KMS-11 (cell line): ENCODE measurements around the gene TFE3.

ENCODE experiments used
- H2AFZ ChIP-seq: fragments of 200-600 bp; sonication (generic); 2 replicates; pipeline ENCODE4 v1.6.1; 2016; ENCODE audit warnings: antibody characterized with exemption, mixed run types, low read depth
- H3K27ac ChIP-seq: fragments of 200-600 bp; sonication (generic); 2 replicates; pipeline ENCODE4 v1.6.1; 2016; ENCODE audit warnings: mild to moderate bottlenecking, mixed run types
- H3K27me3 ChIP-seq: fragments of 200-600 bp; sonication (generic); 2 replicates; pipeline ENCODE4 v1.6.1; 2017; ENCODE audit warnings: mild to moderate bottlenecking, low read depth, mixed run types, moderate library complexity; ENCODE audit not compliant: insufficient read depth
- H3K36me3 ChIP-seq: fragments of 200-600 bp; sonication (generic); 2 replicates; pipeline ENCODE4 v1.6.1; 2017; ENCODE audit warnings: mild to moderate bottlenecking, mixed run types; ENCODE audit not compliant: insufficient read depth
- H3K4me1 ChIP-seq: fragments of 200-600 bp; sonication (generic); 2 replicates; pipeline ENCODE4 v1.6.1; 2016; ENCODE audit warnings: mild to moderate bottlenecking, low read depth, mixed run types; ENCODE audit not compliant: poor library complexity, severe bottlenecking
- H3K4me2 ChIP-seq: fragments of 200-600 bp; sonication (generic); 2 replicates; pipeline ENCODE4 v1.7.0; 2016; ENCODE audit warnings: mild to moderate bottlenecking, mixed run types
- H3K4me3 ChIP-seq: fragments of 200-600 bp; sonication (generic); IDR thresholded peaks from 2 replicates; pipeline ENCODE4 v1.6.1; 2017; ENCODE audit warnings: low read depth, low read length, mixed read lengths; ENCODE audit not compliant: insufficient read depth
- H3K79me2 ChIP-seq: fragments of 200-600 bp; sonication (generic); 2 replicates; pipeline ENCODE4 v1.6.1; 2016; ENCODE audit warnings: low read depth, mixed run types; ENCODE audit not compliant: insufficient read depth
- H3K9ac ChIP-seq: fragments of 200-600 bp; sonication (generic); 2 replicates; pipeline ENCODE4 v1.6.1; 2016; ENCODE audit warnings: mild to moderate bottlenecking, mixed run types
- H4K20me1 ChIP-seq: fragments of 200-600 bp; sonication (generic); 2 replicates; pipeline ENCODE4 v1.6.1; 2016; ENCODE audit warnings: mild to moderate bottlenecking, mixed run types; ENCODE audit not compliant: insufficient read depth
- CTCF ChIP-seq: fragments of 200-600 bp; sonication (generic); conservative IDR thresholded peaks from 2 replicates; pipeline ENCODE4 v1.6.1; 2017; ENCODE audit warnings: low read depth, mild to moderate bottlenecking, antibody characterized with exemption, low read length, moderate library complexity, mixed read lengths

TFE3 gene

DNA sequence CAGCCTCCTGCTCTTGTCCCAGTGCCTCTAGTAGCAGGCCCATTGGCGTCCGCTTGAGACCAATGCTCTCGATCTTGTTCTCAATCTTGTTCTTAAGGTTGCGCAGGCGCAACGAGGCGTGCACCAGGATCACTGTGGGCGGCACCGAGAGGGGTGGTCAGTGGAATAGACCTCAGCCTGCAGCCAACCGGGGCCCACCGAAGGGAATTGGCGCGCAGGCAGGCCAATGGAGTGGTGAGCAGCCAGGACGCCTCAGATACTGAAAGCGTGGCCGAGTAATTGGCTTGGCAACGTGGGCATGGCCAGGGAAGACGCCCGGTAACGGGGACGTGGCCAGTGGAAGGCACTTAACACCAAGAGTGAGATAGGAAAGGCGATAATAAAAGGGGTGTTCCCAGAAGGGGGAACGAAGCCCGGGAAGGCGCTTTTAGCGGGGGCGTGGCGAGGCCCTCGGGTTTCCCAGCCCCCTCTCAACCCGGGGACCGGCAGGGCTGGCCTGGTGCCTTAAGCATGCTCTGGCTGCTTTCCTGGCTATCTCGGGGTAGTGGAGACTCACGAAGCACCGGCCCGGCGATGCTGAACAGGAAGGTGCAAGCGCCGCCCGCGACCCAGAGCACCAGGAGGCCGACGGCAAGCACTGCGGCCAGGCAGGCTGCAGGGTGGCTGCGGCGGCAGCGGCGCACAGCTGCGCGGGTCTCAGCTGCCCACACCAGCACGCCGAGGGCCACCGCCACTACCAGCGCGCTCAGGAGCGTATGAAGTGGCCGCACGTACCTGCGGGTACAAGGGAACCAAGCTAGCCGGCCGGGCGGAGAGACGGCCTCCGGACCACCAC lies 28.9 kb upstream of the TFE3 start:
- no peaks in the 10 kb centered on the region for H4K20me1 ChIP-seq
- no peak overlapping the region for H3K9ac ChIP-seq
- no peaks in the 10 kb centered on the region for H3K4me1 ChIP-seq
- H3K4me3 ChIP-seq = no peak overlapping the region
- TF ChIP-seq CTCF = no peak
- H3K27ac ChIP-seq = no peak overlapping the region
- no peaks in the 10 kb centered on the region for H3K79me2 ChIP-seq
- no peaks in the 10 kb centered on the region for H3K36me3 ChIP-seq
- no peak overlapping the region for H3K4me2 ChIP-seq
- no peaks in the 10 kb centered on the region for H3K27me3 ChIP-seq
- no peak overlapping the region for H2AFZ ChIP-seq

- Histone ChIP-seq H3K9ac (no peak overlapping the region), H3K4me3 (no peak overlapping the region), H3K36me3 (no peaks in the 10 kb centered on the region), H3K4me2 (no peak overlapping the region), H3K27ac (no peak overlapping the region), H2AFZ (no peak overlapping the region), H3K4me1 (no peaks in the 10 kb centered on the region), H3K27me3 (no peaks in the 10 kb centered on the region), H4K20me1 (no peaks in the 10 kb centered on the region), H3K79me2 (no peaks in the 10 kb centered on the region)
- no peak for TF ChIP-seq CTCF
Measured at GRCh38 chrX:49070988-49071387, 27.8 kb upstream of the TFE3 start.

DNA sequence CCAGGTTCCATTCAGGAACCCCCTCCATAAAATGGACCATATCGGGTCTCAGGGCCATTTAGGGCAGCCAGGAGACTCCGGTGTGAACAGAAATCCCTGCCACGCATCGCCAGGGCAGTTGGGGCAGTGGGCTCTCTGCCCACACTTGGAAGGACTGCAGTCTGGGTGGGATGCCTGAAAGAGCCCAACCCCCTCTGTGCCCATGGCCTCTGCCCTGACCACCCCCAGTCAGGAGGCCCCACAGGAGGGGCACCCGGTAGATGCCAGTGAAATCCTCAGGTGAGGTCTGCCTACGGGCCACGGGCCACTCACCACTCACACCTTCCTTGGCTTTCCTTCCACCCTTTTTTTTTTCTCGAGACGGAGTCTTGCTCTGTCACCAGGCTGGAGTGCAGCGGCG lies 25.9 kb upstream of the TFE3 start:
- no peaks in the 10 kb centered on the region for H4K20me1 ChIP-seq
- no peak for TF ChIP-seq CTCF

GRCh38 chrX:49067285-49068120 lies 24.3 kb upstream of the TFE3 start:
- Histone ChIP-seq H3K4me1 (no peaks in the 10 kb centered on the region), H3K27ac (no peak overlapping the region), H3K4me2 (no peak overlapping the region), H3K9ac (no peak overlapping the region), H3K79me2 (no peaks in the 10 kb centered on the region), H3K4me3 (no peak overlapping the region), H3K36me3 (no peaks in the 10 kb centered on the region), H4K20me1 (no peaks in the 10 kb centered on the region), H2AFZ (no peak overlapping the region), H3K27me3 (no peaks in the 10 kb centered on the region)
- no peak for TF ChIP-seq CTCF

More for the DNA sequence above, 25.9 kb upstream of the TFE3 start:
- H3K27me3 ChIP-seq = no peaks in the 10 kb centered on the region
- no peaks in the 10 kb centered on the region for H3K4me1 ChIP-seq
- no peaks in the 10 kb centered on the region for H3K36me3 ChIP-seq
- H3K79me2 ChIP-seq = no peaks in the 10 kb centered on the region
- H3K27ac ChIP-seq = no peak overlapping the region
- H2AFZ ChIP-seq = no peak overlapping the region
- no peak overlapping the region for H3K4me3 ChIP-seq
- H3K9ac ChIP-seq = no peak overlapping the region
- H3K4me2 ChIP-seq = no peak overlapping the region
